GM19372 (cell line): ENCODE results near the gene STK32C.

Experiments used
- ATAC-seq: cut with Tn5 transposase; IDR thresholded peaks from one replicate; pipeline ENCODE4 v1.9.1; 2021; ENCODE audit warnings: mild to moderate bottlenecking, low read depth, moderate library complexity; ENCODE audit not compliant: unreplicated experiment

STK32C gene

GRCh38 chr10:132203256-132204077 is 104.3 kb downstream of the STK32C start:
- ATAC-seq = no peak

GRCh38 chr10:132202070-132202970 is 105.4 kb downstream of the STK32C start:
- no peak for ATAC-seq

DNA sequence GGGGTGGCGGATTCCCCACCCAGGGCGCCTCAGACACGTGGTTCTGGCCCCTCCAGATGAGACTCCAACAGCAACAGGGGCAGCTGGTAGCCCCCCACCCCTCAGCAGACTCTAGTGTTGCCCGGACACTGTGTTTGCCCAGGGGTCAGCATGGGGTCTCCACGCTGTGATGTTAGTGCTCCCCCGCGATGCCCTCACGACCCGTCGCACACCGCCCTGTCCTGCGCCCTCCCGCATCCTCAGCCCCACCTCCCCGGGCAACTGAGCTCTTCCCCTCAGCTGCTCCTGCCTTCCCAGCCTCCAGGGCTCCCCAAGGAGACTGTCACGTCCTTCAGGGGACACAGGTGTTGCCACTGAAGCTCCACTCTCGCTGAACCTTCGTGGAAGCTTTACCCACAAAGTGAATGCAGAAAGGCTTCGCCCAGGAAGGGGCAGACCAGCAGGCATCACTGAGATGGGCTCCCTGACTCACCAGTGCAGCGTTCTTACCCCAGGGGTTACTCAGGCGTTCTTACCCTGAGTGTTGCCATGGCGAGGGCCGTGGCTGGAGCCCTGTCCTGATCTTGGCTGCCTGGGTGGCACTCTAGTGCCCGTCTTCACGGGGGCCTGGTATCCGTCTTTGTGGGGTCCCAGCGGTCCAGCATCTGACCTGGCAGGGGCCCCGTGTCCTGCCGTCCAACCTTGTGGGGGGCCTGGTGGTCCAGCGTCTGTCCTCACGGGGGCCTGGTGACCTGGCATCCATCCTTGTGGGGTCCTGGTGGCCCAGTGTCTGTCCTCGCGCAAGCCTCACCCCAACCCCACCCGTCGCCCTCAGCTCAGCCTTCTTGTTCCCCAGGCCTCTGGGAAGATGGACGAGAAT is 106.4 kb downstream of the STK32C start:
- ATAC-seq = no peak

DNA sequence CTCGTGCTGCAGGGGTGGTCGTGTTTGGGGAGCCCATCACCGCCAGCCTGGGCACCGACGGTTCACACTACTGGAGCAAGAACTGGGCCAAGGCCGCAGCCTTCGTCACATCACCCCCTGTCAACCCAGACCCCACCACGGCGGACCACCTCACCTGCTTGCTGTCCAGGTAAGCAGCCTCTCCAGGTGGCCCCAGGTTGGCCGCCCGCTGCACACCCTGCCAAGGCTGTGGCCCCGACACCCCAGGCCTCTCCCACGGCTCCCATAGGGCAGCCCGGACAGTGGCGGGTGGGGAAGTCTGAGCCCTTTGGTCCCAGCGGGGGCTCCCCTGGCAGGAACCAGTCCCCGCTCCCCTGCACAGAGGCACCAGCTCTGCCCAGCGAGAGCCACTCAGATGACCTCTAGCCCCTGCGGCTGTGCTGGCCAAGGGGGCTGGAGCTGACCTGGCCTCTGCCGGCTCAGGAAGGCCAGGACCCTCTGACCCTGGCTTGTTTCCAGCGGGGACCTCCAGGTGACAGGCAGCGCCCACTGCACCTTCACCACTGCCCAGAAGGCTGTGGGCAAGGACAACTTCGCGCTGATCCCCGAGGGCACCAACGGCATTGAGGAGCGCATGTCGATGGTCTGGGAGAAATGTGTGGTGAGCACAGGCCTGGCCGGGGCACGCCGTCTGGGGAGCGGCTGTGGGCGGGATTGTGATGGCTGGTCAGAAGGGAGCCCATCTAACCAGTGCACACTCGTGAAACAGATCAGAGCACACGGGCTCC is 107.2 kb downstream of the STK32C start:
- ATAC-seq = no peak

DNA sequence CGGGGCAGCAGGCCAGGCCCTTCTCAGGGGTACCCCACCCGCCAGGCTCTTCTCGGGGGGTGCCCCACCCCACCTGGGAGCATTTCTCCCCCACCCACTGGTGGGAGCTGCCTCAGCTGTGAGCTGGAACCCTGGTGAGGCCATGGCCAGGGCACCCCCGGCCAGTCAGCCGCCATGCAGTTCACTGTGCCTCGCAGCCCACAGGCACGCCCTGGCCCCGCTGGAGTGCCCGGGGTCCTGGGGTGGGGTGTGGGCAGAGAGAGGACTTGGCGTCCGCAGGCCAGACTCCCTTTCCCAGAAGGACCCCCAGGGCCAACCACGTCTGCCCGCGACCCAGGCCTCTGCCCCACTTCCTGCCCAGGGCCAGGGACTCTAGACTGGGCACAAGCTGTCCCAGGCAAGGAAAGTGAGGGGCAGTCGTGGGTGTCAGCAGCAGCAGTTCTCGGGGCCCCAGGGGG is 107.9 kb downstream of the STK32C start:
- ATAC-seq = no peak

DNA sequence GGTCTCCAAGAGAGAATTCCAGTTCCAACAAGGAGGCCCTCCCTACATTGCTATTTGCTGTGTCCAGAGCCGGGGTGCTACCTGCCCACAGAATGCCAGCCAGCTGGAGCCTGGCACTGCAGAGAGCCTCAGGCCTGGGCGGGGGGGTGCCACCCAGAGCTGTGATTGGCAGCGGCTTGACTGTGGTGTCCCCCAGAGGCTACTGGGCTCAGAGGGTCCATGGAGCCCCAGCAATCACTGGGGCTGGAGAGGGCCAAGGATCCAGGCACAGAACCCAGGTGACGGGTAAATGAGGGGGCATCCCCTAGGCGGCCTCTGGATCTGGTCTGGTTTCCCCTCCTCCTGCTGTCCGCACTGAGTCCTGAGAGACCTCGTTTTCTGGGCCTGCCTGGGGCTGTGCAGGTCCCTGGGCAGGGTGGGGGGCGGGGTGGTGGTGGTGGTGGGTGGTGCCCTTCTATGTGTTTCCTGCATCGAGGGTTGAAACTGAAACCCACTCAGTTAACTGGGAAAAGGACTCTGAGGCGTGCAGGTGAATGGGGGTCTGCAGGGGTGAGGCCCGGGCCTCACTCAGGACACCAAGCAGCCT is 108.4 kb downstream of the STK32C start:
- ATAC-seq = no peak

DNA sequence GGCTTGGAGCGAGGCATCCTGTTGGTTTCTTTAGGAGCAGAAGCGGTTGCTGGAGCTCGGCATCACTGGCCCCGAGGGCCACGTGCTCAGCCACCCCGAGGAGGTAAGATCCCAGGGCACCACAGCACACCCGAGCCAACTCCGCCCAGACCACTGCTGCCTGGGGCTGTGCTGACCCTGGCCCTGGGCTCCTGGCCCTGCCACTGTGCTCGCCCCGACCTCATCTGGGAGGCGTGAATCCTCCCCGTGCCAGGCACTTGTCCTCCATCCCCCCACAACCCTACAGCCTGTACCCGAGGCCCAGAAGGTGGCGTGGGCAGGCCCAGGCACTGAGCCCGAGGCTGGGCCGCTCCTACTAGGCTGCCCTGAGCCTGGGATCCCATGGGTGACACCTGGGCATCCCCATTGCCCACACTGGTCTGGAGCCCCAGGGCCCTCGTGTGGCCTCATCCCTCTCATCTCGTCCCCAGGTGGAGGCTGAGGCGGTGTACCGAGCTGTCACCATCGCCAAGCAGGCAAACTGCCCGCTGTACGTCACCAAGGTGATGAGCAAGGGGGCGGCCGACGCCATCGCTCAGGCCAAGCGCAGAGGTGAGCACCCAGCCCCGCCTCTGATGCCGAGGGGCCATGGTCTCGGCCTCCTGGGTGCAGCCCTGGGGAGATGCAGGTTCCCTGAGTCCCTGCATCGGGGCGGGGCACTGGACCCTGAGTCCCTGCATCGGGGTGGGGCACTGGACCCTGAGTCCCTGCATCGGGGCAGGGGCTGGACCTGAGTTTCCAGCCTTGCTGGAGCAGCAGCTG is 109.2 kb downstream of the STK32C start:
- ATAC-seq = no peak

GRCh38 chr10:132198068-132198370 is 109.7 kb downstream of the STK32C start:
- ATAC-seq = no peak

DNA sequence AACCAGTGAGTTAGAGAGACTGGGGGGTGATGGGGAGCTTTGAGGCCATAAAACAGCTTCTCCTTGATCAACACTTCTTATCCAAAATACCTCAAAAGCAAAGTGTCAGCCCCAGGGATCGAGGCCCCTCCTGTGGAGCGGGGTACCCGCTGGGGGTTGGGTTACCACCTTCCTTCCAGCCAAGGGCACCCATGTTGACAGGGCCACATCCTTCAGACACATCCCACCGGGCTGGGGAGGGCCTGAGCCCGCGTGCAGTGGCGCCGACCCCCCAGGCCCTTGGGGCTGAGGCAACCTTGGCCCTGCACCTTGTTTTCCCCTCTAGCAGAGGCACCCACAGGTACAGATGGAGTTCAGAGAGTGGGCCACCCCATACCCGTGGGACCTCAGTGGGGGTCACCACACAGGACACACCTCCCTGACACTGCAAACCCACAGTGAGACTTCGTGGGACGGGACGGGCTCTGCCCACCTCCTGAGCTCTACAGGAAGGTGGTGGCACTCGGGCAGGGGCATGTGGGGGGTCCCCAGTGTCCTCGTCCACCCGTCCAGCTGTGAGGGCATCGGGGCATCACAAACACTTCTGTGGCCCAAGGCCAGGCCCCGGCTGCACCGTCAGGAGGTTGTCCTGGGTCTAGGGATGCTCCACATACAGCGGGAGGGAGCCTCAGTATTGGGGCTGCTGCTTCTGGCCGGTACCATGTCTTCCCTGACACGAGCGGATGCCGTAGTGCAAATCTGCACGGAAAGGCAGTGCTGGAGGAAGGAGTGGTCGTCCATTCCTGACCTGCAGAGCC is 110.3 kb downstream of the STK32C start:
- no peak for ATAC-seq

GRCh38 chr10:132196178-132197113 is 111.3 kb downstream of the STK32C start:
- no peak for ATAC-seq

- no peak for ATAC-seq
Observed at GRCh38 chr10:132195366-132196075, 112.2 kb downstream of the STK32C start.

GRCh38 chr10:132194726-132195125 is 113.0 kb downstream of the STK32C start:
- ATAC-seq = no peak

DNA sequence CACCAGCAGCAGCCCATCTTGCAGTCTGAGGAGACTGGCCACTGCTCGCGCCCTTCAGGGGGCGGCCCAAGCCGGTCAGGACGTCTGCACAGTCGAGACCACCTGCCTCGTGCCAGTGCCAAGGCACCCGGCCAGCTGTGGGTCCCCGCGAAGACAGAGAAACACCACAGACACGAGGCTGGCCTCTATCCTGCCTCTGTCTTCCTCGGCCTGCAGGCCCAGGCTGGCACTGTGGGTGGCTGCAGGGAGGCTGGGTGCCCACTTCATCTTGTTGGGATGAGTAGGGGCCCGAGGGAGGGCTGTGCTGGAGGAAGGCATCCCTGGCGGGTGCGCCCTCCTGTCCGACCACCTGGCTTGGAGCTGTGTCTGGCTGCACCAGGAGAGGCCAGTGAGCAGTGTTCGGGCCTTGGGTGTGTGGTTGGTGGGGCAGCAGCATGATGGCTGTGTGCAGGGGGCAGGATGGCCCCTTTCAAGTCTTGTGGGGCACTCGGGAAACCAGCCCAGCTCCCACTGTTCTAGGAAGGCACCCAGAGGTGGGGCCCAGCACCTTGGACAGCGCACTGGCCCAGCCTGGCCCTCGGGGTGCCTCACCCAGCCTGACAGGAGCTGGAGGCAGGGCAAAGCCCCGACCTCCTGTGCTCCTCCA is 113.7 kb downstream of the STK32C start:
- ATAC-seq = no peak

DNA sequence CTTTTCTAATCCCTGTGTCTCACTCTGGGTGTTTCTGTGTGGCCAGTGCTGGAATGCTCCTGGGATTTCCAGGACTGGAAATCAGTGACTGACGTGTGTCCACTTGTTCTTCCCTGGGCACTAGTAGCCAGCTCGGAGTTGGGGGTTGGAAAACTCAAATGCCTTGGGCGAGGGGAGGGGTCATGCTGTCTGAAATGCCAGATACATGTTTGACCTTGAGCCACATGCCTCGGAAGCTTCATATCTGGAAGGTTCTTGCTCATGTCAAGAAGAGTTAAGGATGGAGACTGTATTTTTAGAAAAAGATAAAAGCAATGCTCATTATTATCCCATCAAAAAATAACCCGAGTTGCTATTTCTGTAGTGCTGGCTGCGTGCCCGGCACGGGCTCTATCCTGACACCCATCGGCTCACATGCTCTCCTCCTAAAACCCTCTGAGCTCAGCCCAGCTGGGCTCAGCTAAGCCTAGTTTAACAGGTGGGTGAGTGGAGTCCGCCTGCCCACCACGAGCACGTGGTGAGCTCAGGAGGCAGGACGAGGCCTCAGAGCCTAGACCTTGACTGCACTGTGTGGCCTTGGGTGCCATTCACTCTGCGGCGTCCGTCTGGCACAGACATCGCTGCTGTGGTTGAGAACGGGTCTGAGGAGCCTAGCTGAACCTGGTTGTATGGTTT is 114.6 kb downstream of the STK32C start:
- no peak for ATAC-seq
